Stimulated activated CD4-positive, alpha-beta T cell treated with anti-CD3 and anti-CD28 coated beads, Interleukin-15, amount 100 ng/mL, for 1 hour (primary cell): ENCODE data around the gene WDR72.
"Not testable (repeated sequence)": the region's sequence is repeated elsewhere in the genome, so short reads cannot be mapped to it uniquely, and the experiment has no call there.

ENCODE experiments used
- DNase-seq, 2 donors: peaks; one replicate each; pipeline ENCODE4 v3.0.0-alpha.2; 2020; ENCODE audit warnings: low read depth in 1 of 2, low spot score in 1 of 2

The WDR72 gene

GRCh38 chr15:53759411-53759931 lies at the start of gene WDR72:
Gene WDR72 (minus strand): TSS chr15:53759663. CDS start chr15:53733149, 26,514 bp downstream.
- DNase-seq, result no peak

DNA sequence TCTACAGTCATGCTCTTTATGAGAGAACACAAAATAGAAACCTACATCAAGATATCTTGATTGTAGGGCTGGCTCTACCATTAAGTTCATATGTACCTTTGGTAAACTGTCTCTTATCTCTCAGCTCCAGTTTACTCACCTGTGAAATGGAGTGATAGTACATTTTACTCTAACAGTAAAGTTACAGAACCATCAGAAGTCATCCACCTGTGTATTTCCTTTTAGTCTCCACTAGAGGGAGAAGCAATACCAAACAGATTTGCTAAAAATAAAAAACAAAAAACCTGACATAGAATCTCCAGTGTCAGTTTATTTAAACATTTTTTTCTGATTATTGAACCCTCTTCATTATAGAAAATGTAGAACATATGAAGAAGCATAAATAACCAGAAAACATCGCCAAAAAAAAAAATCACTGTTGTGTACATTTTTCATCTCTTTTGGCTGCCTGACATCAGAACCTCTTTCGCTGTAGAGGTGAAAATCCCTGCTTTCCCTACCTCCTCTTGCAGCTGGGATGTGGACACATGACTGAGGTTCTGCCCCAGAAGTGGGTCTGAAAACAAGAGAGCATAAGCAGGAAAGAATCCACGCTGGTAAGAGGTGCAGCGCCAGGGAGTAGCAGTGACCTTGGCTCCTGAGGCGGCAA lies 48.7 kb upstream of the WDR72 start:
- DNase-seq, result no peak

GRCh38 chr15:53807501-53807900 lies 48.0 kb upstream of the WDR72 start:
- no peak for DNase-seq

DNA sequence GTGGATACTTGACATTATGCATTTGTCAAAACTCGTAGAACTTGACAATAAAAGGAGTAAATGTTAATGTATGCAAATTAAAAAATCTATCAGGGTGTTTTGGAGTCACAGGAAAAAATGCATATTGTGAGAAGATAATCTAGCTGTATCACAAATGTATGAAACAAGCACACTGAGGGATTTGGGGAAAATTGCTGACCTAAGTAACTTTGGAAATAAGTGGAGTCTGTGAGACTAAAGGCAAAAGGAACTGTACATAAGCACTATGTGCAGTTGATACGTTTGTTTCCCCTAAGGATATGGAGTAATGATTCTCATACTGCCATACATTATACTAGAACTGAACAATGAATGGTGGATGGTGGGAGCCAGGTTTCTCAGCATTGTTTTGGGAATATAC lies 43.2 kb upstream of the WDR72 start:
- no peak for DNase-seq

GRCh38 chr15:53791581-53791980 lies 32.1 kb upstream of the WDR72 start:
- DNase-seq, result no peak

DNA sequence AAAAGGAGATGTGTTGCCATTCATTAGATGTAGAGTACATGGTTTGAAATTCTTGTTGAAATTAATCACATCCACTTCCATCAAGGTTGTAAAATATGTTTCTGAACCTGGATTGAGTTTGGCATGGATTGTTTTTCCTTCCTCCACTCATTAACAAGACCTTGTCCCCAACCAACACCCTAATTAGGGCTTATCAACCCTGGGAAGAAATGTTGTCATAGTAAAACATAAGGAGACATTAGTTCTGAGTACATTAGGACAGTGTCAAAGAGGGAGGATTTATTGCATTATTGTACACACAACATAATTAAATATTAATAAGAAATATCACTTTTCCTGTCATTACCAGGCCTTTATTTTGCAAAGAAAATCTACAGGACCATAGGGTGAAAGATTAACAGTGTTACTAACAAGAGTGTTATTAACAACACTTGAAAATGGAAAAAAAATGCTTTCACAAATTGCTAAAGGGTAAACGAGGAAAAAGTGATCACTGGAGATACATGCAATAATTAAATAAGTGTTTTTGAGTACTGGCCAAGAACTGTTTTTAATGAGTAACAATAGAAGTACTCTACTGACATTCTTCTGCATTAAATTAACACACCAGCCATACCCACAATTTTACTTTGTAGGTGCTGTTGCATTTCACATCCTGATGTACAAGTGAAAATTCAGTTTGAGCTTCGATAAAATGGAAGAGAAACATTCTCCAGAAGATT lies 30.4 kb upstream of the WDR72 start:
- DNase-seq, result no peak

DNA sequence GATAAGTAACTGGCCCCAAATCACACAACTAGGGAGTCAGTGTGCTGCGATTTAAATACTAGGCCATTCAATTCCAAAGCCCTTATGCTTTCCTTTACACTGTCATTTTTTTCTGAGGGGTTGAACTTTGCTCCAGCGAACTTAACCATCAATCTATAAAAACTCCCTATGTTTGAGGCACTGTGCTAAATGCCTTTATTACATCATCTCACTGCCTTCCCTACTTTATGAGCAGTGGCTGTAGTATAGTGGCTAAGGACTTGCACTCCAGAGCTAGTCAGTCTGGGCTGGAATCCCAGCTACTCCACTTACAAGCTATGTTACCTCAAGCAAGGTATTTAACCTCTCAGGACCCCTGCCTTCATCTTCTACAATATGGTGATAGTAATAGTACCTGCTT lies 26.9 kb upstream of the WDR72 start:
- no peak for DNase-seq

DNA sequence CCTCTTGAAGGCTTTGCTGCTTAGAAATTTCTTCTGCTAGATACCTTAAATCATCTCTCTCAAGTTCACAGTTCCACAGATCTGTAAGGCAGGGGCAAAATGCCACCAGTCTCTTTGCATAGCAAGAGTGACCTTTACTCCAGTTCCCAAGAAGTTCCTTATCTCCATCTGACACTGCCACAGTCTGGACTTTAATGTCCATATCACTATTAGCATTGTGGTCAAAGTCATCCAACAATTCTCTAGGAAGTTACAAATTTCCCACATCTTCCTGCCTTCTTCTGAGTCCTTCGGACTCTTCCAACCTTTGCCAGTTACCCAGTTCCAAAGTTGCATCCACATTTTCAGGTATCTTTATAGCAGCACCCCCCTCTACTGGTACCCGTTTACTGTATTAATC lies 25.8 kb upstream of the WDR72 start:
- DNase-seq, result not testable (repeated sequence)

- DNase-seq, result no peak
Measured at GRCh38 chr15:53762916-53763315, 3.5 kb upstream of the WDR72 start.

GRCh38 chr15:53758412-53758811 lies 1.1 kb downstream of the WDR72 start:
- DNase-seq, result no peak

DNA sequence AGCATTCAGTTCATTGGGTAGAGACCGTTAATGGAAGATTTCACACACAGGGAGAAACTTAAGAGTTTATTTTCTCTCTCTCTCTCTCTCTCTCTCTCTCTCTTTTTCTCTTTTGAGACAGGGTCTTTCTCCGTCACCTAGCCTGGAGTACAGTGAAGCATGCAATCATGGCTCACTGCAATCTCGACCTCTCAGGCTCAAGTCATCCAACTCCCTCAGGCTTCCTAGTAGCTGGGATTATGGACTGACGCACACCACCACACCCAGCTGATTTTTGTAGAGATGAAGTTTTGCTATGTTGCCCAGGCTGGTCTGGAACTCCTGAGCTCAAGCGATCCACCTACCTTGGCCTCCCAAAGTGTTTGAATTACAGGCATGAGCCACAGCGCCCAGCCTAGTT lies 1.6 kb downstream of the WDR72 start:
- no peak for DNase-seq

DNA sequence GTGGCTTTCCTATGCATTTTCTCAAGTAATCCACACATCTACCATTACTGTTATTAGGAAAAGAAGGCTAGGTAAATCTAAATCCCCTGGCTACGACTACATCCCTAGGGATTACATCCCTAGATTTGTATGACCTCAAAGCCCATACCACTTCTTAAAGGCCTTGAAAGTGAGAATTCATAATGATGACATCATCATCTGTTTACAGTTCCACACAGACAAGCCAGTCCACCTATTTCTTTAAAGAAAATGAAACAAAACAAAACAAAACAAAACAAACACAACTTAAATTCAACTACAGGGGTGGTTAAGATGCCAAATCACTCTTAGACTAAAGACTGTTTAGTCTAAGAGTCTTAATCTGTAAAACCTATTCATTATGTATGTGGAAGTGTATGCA lies 5.7 kb downstream of the WDR72 start:
- no peak for DNase-seq

DNA sequence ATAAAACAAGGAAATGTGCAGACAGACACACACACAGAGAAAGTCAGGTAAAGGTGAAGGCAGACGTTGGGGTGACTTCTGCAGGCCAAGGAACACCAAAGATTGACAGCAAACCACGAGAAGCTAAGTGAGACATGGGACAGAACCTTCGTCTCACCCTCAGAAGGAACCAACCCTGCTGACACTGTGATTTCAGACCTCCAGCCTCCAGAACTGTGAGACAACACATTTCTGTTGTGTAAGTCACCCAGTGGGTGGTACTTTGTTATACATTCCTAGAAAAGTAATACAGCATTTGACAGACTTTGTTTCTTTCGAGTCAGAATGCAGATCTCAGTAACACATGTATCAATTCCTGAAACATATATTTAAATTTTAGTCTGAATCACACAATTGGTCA lies 7.1 kb downstream of the WDR72 start:
- DNase-seq, result no peak

GRCh38 chr15:53747501-53748068 lies 11.9 kb downstream of the WDR72 start:
- no peak for DNase-seq

GRCh38 chr15:53746101-53746500 lies 13.4 kb downstream of the WDR72 start:
- no peak for DNase-seq

DNA sequence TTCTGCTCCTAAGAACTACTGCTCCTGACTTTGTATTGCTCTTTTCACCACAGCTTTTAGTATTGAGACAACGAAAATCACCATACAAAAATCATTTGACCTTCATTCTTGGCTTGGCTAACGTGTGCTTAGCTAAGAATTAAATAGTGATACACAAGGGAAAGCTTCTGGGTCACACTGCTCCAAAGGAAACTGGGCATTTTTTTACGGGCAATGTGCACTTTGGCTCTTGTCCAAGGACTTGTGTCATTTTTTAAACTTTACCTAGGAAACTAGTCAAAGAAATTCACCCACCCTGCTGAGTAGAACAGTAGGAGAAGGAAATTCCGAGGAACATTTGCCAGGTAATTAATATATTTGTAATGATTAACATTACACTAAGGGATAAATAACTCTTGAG lies 19.8 kb downstream of the WDR72 start:
- DNase-seq, result no peak

- DNase-seq, result no peak
Measured at GRCh38 chr15:53739187-53739586, 20.3 kb downstream of the WDR72 start.

- DNase-seq, result no peak
Measured at GRCh38 chr15:53721334-53722087, 38.0 kb downstream of the WDR72 start.

- no peak for DNase-seq
Measured at GRCh38 chr15:53716909-53717876, 42.3 kb downstream of the WDR72 start.

DNA sequence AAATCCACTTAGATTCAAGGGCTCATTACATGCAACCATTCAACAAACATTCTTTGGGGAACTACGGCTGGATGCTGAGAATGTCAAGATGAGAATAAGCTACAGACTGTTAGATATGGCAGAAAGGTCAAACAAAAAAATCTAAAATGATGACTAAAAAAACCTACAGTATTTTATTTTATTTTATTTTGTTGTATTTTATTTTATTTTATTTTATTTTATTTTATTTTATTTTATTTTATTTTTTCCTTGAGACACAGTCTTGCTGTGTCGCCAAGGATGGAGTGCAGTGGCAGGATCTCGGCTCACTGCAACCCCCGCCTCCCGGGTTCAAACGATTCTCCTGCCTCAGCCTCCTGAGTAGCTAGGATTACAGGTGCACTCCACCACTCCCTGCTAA lies 46.2 kb downstream of the WDR72 start:
- DNase-seq, result no peak
